HG03558 (cell line): ENCODE results near the gene NBEA.

ENCODE experiments used
- ATAC-seq: cut with Tn5 transposase; IDR thresholded peaks from one replicate; pipeline ENCODE4 v1.9.1; 2021; ENCODE audit warnings: moderate number of reproducible peaks; ENCODE audit not compliant: unreplicated experiment; ENCODE audit errors: extremely low read depth

The NBEA gene

GRCh38 chr13:35465371-35465770 is 523.3 kb downstream of the NBEA start:
- ATAC-seq, result no peak

GRCh38 chr13:35468195-35468594 is 526.1 kb downstream of the NBEA start:
- no peak for ATAC-seq

GRCh38 chr13:35469806-35470525 is 527.9 kb downstream of the NBEA start:
- no peak for ATAC-seq

GRCh38 chr13:35470671-35471661 is 528.9 kb downstream of the NBEA start:
- ATAC-seq, result no peak

- ATAC-seq, result no peak
Measured at GRCh38 chr13:35471706-35472322, 529.7 kb downstream of the NBEA start.

GRCh38 chr13:35472323-35472881 is 530.3 kb downstream of the NBEA start:
- no peak for ATAC-seq

- no peak for ATAC-seq
Measured at GRCh38 chr13:35473206-35473775, 531.2 kb downstream of the NBEA start.

- ATAC-seq, result no peak
Measured at GRCh38 chr13:35473802-35474201, 531.7 kb downstream of the NBEA start.

- no peak for ATAC-seq
Measured at GRCh38 chr13:35474496-35475211, 532.6 kb downstream of the NBEA start.

GRCh38 chr13:35475212-35475959 is 533.3 kb downstream of the NBEA start:
- ATAC-seq, result no peak

GRCh38 chr13:35475960-35476943 is 534.2 kb downstream of the NBEA start, which contains the start of gene MAB21L1:
Gene MAB21L1, minus strand, starts transcription at chr13:35476689. Its CDS starts 551 bp downstream, at chr13:35476138.
- ATAC-seq, result no peak

GRCh38 chr13:35477386-35477946 is 535.4 kb downstream of the NBEA start:
- no peak for ATAC-seq

GRCh38 chr13:35478271-35479037 is 536.4 kb downstream of the NBEA start:
- ATAC-seq, result no peak

- ATAC-seq, result no peak
Measured at GRCh38 chr13:35479038-35479492, 537.0 kb downstream of the NBEA start.

GRCh38 chr13:35479706-35480105 is 537.6 kb downstream of the NBEA start:
- no peak for ATAC-seq

GRCh38 chr13:35480346-35480745 is 538.3 kb downstream of the NBEA start:
- no peak for ATAC-seq
